GM12865 (cell line): Measurements from ENCODE around the gene GLT8D2.
A peak's percentile ranks its signal among the peaks of the same experiment; 100 is the strongest.

ENCODE experiments used
- DNase-seq: peaks from one replicate; pipeline ENCODE4 v3.0.0; 2010; ENCODE audit warnings: low read depth
- H3K4me3 ChIP-seq: 2 replicates; pipeline ENCODE4 v1.5.1; 2011; ENCODE audit warnings: mild to moderate bottlenecking, low read depth, low read length, control low read depth
- CTCF ChIP-seq: IDR thresholded peaks from 2 replicates; pipeline ENCODE4 v1.5.1; 2011; ENCODE audit warnings: low read length, control low read depth, low read depth, inconsistent platforms; ENCODE audit not compliant: insufficient read depth; ENCODE audit errors: missing control alignments

GLT8D2 gene

GRCh38 chr12:104063712-104064030 lies 13.7 kb upstream of the GLT8D2 start:
- peak; percentile 55 for DNase-seq
- TF ChIP-seq CTCF, result no peak
- peak overlapping the region; percentile 93 for H3K4me3 ChIP-seq

- H3K4me3 ChIP-seq, result no peak overlapping the region
- DNase-seq, result no peak
- TF ChIP-seq CTCF, result no peak
Measured at GRCh38 chr12:104060791-104061190, 10.8 kb upstream of the GLT8D2 start.

GRCh38 chr12:104059963-104060362 lies 10.0 kb upstream of the GLT8D2 start:
- no peak overlapping the region for H3K4me3 ChIP-seq
- no peak for DNase-seq
- TF ChIP-seq CTCF, result no peak

GRCh38 chr12:104058802-104059201 lies 8.8 kb upstream of the GLT8D2 start:
- no peak for TF ChIP-seq CTCF
- no peak for DNase-seq
- no peak overlapping the region for H3K4me3 ChIP-seq

GRCh38 chr12:104057771-104058197 lies 7.8 kb upstream of the GLT8D2 start:
- H3K4me3 ChIP-seq, result no peak overlapping the region
- TF ChIP-seq CTCF, result peak; percentile 65
- peak; percentile 34 for DNase-seq

GRCh38 chr12:104056419-104056972 lies 6.5 kb upstream of the GLT8D2 start:
- no peak for TF ChIP-seq CTCF
- DNase-seq, result no peak

GRCh38 chr12:104055686-104056388 lies 5.8 kb upstream of the GLT8D2 start:
- DNase-seq, result no peak
- no peak overlapping the region for H3K4me3 ChIP-seq
- TF ChIP-seq CTCF, result no peak

More at GRCh38 chr12:104056419-104056972, 6.5 kb upstream of the GLT8D2 start:
- no peak overlapping the region for H3K4me3 ChIP-seq
